HPDE6-E6E7 (cell line): Measurements from ENCODE around the gene JMJD4.

Source experiments
- DNase-seq: peaks from one replicate; pipeline ENCODE4 v3.0.0; 2011; ENCODE audit warnings: missing footprints; ENCODE audit errors: extremely low spot score

Gene JMJD4

GRCh38 chr1:227685807-227686206, 49.3 kb downstream of the JMJD4 start:
- no peak for DNase-seq
